Stimulated activated CD8-positive, alpha-beta memory T cell treated with anti-CD3 and anti-CD28 coated beads, Interleukin-4, amount 100 ng/mL, for 24 hours (primary cell): ENCODE measurements around the gene MED22.

Source experiments
- DNase-seq: peaks from one replicate; pipeline ENCODE4 v3.0.0-alpha.2; 2020; ENCODE audit warnings: low read depth

The MED22 gene

DNA sequence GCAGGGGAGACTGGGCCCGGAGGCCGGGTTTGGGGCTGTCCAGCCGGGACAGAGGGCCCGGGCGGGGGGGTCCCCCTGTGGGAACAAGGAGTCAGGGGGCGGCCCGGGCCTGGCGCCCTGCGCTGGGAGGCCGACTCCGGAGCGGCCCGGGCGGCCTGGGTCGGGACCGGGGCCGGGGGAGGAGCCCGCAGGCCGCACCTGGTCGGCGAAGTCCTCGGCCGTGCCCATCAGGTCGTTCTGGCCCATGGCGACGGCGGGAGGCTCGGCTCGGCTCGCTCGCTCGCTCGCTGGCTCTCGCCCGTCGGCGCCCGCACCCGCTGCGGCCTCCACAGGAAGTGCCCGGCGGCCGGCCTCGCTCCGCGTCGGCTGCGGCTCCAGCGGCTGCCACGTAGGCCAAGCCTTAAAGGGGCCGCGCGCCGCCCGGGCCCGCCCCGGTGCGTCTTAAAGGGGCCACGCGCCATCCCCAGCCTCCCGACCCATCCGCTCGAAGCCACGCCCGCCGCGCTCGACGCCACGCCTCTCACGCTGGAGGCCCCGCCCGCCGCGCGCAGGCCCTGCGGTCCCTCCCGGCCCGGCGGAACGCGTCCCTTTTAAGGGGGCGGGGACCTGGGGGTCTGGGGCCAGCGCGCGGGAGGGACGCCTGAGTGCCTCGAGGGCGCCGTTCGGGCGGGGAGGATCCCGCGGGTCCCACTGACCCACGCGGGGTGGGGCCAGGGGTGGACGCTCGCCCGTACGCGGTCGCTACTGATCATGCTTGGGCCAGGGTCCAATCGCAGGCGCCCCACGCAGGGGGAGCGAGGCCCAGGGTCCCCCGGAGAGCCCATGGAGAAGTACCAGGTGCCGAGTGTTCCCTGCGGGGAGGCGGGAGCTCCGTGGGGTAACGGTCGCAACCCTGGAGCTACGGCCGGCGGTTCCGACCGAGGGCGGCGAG lies 28.1 kb upstream of the MED22 start, which contains the start of the genes STKLD1 and SURF4:
Gene STKLD1, plus strand, starts transcription at position 643 of the 931 bp plus-strand sequence. Its CDS starts 108 bp downstream, at position 751.
Gene SURF4, minus strand, starts transcription at position 337 of the 931 bp plus-strand sequence. Its CDS starts 91 bp downstream, at position 246.
- peak; percentile 93 for DNase-seq

DNA sequence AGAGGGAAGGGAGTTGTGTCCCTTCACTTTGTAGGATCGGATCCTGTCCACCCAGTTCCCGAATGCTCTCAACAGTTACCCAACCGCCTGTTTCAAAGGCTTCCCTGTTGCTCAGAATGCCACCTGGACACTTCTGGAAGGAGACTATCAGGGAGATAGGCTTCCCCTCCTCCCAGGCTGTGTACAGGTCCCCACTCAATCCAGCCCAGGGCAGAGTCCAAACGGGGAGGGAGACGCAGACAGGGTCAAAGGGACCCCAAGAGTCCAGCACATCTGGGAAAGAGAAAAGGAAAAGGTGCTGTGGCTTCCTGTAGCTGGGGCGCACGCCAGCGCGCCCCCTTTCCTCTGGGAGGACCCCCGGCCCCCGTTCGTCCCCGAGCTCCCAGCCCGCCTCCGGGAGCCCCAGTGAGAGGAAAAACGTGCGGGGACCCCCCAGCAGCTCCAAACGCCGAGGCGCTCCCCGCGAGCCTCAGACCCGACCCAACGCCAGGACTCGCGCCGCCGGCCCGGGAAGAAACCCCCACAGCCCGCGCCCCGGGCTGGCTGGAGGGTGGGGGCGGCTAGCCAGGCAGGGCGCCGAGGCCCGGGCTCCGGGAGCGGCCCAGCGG lies 27.3 kb upstream of the MED22 start:
- no peak for DNase-seq

DNA sequence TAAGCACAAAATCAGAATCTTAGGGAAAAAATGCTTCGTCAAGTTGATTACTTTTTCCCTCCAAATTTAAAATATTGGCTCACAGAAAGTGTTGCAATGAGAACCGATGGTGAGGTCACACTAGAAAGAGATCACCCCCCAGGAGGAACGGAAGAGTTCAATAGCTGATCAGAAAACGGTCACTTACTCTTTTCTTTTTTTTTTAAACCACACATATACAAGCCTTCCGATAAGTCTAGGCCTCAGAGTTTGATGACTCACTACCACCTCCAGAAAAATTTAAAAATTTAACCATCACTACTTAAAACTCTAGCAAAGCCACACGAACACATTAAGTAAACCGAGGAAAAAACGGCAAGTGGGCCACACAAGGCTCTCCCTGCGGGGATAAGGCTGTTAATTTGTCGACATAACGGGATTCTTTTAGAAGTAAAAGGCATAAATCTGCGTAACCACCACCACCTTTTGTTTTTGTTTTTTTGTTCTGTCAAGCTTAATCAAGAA lies 26.7 kb upstream of the MED22 start:
- DNase-seq = no peak

DNA sequence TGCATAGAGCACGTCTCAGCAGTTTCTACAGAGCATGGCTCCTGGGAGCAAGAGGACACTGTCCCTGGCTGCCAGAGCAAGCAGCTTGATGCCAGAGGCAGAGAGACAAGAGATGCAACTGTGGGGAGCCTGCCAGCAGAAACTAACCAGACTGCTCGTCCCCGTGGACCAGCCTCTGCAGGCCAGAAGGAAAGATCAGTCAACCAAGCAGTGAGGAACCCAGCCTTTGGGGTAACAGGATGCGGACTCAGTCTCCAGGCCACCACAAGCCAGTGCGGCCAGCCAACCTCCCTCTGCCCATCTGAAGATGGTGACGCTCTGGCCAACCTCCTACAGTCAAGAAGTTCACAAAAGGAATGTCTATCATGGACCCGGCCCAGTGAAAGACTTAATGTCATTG lies 24.2 kb upstream of the MED22 start:
- DNase-seq = no peak

DNA sequence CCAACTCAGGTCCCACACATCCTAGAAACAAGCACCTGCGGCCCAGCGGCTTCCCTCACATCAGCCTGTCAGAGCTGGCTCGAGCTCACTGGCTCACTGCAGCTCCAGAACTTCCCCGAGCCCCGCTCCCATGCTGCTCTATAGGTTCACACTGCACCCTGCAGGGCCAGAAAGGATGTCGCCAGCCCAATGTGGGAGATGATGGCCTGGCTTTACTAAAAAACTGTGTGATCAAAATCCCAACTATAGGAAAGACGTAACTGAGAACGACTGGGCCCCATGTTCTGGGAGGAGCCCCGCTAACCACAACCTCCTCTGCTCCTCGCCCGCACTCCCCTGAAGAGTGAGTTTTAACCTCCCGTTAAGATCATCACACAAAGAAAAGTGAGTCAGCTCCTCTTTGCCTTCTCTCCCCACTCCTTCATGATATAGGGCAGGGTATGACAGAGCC lies 23.4 kb upstream of the MED22 start:
- DNase-seq = peak; percentile 60

DNA sequence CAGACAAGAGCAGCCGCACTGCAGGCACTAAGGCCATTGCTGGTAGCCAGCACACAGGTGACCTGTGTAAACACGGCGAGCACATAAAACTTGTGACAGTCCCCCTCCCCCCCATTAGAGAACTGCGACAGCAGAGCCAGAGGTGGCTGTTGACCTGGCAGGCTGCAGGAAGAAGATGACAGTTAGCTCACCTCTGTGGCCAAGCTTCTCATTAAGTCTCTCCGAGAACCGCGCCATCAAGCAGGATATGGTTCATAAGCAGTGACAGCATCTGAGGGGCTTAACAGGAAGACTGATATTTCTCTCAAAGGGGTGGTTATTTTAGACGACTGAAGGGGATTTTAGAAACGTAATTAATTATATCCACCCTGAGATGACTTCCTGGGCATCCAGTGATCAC lies 22.8 kb upstream of the MED22 start:
- no peak for DNase-seq

DNA sequence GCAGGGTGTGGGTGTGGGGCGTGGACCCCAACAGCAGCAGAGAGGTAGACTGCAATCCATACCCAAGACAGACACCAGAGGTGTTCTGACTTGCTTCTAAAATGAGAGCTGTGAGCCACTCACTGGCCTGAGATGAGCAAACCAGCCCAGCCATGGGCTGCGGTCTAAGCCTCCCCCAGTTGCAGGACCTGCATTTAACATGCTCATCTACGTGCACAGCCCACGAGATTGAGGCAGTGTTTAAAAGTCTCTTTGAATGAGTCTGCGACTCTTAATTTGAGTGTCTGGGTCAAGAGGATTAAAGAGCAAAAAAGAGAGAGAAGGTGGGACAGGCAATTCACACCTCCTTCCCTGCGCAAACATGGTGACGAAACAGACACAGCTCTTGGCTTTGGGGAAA lies 22.0 kb upstream of the MED22 start:
- DNase-seq = no peak

DNA sequence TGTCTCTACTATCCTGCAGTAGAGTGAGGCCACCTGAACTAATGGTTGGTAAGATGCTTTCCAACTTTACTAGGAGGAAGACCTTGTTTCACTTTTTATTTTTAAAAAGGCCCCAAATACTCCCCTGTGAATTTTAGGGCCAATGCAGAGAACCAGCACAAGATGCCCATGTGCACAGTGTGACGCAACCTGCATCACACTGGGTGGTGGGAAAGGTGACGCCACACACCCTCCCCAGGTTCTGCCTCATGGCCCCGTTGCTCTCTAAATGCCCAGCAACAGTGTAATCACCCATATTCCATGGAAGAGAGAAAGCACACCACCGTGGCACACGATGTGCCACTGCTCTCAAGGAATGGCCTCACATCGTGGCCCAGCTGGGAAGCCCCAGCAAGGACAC lies 21.5 kb upstream of the MED22 start:
- no peak for DNase-seq

DNA sequence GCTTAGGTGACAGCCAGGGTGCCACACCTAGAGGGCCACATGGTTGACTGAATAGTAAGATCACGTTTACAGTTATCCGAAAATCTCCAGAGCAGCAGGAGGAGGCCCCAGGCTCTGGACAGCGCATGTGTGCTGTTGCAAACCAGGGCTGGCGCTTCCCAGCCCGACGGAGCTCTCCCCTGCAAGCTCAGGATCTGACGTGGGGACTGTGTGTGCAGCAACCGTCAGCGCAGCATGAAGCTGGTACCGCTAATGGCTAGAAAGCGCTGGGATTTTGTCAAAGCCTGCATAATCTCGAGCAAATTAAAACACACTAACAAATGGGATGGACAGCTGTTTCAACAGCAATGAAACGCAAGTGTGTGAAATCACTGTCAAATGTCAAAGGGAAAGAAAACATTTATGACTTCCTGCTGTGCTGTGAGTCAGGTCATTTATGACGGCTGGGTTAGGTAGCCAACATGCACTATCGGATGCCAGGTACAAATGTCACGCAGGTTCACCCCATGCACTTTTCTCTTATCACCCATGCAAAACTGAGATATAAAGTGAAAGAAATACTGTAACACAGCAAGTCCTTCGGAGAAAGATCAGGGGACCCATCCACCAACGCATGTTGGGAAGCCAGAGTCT lies 20.4 kb upstream of the MED22 start:
- DNase-seq = no peak

DNA sequence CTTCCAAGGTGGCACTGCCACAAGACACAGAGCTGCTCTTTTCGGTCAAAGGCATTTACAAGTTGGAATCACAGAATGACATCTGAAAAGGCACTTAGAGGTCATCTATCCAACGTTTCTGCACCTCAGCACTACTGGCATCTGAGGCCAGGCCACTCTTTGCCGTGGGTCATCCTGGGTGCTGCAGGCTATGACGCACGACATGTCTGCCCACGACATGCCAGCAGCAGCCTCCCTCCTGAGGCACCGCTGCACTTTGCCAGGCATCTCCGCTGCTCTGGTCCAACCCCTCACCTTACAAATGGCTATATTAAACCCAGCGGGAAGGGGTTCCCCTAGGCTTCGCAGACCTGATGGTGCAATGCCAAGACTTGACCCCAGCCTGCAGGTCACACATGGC lies 19.8 kb upstream of the MED22 start:
- no peak for DNase-seq

DNA sequence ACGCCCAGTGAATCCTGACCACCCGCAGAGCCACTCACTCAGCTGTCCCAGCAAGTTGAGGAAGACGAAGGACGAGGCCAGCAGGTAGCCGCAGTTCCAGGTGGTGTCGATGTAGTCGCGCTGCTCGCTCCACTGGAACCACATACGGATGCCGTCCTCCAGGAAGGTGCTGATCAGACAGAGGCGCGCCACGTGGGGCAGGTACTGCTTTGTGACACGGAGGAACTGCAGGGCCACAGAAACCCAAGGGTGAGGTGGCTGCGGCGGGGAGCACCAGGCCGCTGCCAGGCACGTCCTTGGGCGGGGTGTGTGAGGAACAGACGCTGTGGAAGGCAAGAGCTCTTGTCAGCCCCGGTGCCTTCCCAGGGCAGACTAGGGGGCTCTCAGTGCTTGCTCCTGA lies 19.3 kb upstream of the MED22 start:
- no peak for DNase-seq

DNA sequence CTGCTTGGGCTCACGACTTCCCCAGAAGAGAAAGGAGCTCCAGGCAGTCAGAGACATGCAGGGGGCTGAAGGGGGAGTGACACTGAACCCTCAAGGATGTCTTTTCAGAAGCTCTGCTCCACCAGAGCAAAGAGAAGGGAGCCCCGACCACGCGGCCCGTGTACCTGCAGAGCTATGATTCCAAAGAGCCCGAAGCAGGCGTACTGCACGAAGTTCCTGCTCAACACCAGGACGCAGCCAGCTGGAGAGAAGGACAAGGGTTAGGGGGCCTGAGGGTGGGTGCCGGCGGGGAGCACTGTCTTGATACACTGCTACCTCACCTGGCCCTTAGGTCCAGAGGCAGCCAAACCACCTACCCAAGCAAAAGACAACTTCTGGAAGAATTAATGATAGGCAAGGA lies 18.5 kb upstream of the MED22 start:
- no peak for DNase-seq

DNA sequence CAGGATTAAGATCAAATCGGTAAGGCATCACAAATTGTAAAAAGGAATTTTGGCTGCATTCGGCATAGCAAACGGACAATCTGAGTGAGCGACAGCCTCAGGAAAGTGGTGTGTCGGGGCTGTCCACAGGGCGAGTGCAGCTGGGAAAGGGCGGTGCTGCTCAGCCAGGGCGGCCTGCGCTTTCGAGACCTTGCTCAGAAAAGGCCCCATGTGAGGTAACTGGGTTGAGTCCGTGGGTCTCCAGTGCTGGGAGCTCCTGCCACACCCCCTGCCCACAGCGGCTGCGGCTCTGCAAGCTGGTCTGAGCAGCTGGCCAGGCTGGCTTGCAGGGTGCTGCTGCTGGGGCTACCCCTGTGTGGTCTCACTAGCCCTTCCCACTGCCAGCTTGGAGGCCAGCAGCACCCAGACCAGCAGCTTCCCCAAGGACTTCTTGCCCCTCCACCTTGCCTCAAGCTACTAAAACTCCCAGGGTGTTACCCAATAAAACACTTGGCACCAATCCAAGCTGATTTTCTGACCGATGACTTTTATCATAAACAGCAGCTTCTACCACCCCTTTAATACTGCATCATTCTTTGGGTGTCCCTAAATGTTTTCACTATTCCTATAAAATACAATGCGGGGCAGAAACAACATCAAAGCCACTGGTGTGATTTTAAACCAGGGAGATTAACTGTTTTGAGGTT lies 14.6 kb upstream of the MED22 start:
- DNase-seq = no peak

DNA sequence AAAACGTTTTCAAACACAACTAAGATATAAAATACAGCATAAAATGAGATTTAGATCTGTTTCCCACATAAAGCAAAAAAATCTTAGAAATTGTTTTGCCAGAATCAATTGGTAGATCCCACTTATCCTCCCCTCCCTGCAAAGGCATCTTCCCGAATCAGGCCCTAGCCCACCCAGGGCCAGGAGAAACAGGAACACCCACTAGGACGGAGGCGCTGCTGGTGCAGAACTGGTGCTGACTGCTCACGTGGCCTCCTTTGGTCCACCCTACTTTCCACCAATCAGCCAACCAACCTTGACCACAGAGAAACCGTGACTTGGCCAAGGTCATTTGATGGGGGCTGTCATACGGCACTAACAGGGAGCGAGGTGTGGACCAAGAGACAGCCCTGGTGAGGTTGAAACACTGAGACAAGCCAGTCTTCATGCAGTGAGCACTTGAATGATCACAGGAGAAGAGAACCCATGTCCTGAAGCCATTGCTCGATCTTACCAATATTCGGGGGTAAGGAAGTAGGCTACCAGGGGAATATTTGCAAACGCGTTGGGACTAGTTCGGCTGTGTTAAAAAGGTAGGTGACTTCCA lies 13.7 kb upstream of the MED22 start:
- DNase-seq = no peak

DNA sequence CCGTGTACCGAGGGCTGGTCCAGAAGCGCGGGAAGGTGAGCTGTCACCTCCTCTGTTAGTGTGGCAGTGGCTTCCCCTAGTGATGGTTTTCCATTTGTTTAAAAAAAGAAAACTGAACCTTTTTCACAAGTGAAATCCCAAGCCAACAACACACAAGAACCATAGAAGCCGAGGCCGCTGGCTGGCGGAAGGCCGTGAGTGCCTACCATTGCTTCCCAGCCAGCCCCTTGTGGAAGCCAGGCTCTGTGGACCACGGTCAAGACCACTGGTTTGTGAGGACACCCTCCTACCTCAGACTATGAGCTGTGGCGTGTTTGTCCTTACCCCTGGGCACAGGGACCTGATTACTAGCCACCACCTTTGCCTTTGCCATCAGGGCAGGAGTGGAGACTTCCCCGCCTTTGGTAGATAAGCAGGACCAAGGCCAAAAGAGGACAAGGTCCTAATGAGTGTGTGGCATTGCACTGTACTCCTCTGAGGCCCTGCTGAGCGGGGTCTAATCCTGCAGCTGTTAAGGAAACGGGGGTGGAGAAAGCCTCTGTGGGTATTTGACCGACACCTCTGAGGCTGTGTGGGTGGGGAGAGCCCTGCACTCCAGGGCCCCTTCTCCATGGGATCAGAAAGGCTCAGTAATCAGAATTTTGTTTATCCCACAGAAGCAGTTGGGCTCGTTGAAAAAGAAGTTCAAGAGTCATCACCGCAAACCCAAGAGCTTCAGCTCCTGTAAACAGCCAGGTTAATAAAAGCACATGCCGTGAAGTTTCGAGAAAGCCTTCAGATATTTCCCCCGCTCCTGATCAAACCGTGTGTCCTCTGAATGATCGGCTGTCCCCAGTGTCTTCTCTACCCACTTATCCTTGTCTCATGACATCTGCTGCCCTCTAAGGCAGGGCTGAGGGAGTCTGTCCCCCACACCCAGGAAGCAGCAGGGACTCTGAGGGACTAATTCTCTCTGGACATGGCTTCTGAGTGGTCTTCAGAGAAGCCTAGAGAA lies 12.8 kb upstream of the MED22 start:
- DNase-seq = no peak

DNA sequence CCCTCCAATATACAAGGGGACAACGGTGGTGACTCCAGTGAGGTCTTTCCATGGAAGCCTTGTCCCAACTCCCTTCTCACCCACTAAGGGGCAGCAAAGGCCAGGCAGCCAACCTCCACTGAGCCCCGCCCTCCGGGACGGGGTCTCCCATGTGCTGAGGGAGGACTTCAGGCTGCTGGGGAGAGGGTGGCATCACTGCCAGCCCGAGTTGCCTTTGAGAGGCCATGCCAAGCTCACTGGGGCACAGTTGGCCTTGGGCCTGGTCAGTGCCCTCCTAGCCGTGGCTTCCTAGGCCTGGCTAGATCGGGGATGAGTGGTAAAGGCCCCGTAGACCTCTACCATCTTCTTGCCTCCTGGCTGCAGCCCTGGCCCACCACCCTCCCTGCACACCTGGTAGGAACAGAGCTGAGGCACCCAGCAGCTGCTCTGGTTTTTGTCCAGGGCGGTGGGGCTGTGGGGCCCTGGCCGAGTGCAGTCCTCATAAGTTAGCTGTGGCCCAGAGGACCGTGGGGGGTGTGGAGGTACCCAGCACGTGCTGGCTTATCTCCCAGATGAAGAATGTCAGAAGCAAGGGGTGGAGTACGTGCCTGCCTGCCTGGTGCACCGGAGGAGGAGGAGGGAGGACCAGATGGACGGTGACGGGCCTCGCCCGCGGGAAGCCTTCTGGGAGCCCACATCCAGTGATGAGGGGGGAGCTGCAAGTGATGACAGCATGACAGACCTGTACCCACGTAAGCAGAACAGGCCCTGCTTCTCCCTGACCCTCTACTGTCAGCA lies 11.7 kb upstream of the MED22 start:
- no peak for DNase-seq

DNA sequence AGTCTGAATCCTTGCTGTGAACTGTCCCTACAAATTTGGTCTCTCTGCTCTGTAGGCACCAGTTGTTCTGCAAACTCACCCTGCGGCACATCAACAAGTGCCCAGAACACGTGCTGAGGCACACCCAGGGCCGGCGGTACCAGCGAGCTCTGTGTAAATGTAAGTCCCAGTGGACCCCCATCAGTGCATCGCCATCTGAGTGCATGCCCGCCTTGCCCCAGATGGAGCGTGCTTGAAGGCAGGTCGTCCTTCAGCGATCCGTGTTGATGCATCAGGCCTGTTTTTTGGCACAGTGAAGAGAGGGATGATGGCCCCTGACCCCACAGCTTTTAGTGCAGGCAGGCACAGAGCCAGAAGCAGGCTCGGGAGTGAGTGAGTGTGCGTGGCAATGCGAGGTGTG lies 9.7 kb upstream of the MED22 start:
- DNase-seq = no peak

DNA sequence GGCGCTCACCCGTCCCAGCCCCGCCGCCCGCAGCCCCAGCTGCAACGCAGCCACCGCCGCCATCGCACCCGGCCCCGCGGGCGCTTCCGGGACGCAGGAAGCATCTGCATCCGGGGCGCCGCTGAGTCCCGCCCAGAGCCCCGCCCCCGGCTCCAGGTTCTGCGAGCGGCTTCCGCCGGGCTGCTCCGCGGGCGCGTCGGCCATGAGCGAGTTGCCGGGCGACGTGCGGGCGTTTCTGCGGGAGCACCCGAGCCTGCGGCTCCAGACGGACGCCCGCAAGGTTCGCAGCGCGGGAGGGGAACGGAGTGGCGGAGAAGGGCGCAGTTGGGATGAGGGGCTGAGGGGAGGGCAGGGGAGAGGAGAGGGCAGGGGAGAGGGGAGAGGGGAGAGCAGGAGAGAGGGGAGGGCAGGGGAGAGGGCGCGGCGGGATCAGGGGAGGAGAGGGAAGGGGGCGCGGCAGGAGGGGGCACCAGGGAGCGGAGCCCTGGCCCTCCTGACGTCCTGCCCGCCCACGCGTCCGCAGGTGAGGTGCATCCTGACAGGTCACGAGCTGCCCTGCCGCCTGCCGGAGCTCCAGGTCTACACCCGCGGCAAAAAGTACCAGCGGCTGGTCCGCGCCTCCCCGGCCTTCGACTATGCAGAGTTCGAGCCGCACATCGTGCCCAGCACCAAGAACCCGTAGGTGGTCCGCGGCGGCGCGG lies 8.6 kb upstream of the MED22 start, which contains the start of the genes SURF1 and SURF2:
Gene SURF1, minus strand, starts transcription at position 97 of the 701 bp plus-strand sequence. Its CDS starts 34 bp downstream, at position 63.
Gene SURF2, plus strand, starts transcription at position 160 of the 701 bp plus-strand sequence. Its CDS starts 43 bp downstream, at position 203.
- peak; percentile 89 for DNase-seq
